ENCODE measurements around the gene CGNL1.

The CGNL1 gene

DNA sequence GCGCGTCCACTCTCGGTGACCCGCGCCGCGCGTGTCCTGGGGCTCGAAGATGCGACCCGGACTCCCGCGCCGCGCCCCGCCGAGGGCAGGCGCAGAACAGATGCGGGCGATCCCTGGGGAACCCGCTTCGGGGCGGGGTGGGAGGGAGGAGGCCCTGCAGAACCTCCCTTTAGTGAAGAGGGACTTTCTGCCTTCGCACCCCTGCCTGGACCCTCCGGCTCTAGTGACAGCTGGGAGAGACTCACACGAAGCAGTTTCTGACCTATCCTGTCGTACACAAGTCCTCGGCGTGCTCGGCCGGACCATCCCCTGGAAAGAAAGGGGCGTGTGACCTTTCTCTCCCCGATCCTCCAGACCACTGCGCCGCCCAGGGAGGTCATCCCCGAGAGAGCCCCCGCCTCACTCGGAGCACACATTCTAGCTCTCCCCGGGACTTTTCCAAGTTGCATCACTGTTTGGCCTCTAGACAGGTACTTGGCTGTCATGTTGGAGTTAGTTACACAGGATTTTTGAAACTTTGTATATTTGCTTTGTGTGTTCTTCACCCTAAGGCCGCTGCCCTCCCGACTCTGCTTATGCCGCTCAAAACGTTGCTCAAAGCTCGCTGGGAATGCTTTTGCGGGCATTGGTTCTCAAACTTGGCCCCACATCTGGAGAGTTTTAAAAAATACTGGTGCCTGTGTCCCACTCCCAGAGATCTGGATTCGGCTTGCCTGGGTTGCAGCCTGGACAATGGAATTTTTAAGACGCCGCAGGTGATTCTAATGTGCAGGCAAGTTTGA, 582 bp downstream of the CGNL1 start:
- no peak for DNase-seq (ENCODE audit: low read depth)
- TF ChIP-seq, protein P1, sequence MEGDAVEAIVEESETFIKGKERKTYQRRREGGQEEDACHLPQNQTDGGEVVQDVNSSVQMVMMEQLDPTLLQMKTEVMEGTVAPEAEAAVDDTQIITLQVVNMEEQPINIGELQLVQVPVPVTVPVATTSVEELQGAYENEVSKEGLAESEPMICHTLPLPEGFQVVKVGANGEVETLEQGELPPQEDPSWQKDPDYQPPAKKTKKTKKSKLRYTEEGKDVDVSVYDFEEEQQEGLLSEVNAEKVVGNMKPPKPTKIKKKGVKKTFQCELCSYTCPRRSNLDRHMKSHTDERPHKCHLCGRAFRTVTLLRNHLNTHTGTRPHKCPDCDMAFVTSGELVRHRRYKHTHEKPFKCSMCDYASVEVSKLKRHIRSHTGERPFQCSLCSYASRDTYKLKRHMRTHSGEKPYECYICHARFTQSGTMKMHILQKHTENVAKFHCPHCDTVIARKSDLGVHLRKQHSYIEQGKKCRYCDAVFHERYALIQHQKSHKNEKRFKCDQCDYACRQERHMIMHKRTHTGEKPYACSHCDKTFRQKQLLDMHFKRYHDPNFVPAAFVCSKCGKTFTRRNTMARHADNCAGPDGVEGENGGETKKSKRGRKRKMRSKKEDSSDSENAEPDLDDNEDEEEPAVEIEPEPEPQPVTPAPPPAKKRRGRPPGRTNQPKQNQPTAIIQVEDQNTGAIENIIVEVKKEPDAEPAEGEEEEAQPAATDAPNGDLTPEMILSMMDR (conservative IDR thresholded peaks at IDR 0.05; ENCODE audit: low read length), result no peak

DNA sequence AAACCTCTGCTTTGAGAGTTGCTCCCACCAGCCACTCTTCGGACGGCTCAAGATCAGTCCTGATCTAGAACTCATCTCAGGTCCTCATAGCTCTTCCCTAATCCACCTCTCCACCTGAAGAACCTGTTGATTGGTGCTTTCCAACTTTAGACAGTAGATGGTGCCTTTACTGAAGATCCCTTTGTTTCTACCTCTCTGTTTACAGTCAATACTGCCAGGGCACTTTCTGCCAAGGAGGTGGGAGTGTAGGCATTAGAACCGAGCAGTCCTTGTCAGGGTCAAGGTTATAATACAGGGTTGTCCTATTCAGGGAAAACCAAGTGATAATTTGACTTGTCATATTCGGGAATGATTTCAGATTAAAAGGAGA, 1.2 kb downstream of the CGNL1 start:
- no peak for DNase-seq (ENCODE audit: low read depth)
- no peak overlapping the region for H3K4me3 ChIP-seq (ENCODE audit: low read length)
- TF ChIP-seq, protein P1 (conservative IDR thresholded peaks at IDR 0.05; ENCODE audit: low read length), result no peak

More for the DNA sequence above, 582 bp downstream of the CGNL1 start:
- peak overlapping the region; percentile 58 for H3K4me3 ChIP-seq (ENCODE audit: low read length)

DNA sequence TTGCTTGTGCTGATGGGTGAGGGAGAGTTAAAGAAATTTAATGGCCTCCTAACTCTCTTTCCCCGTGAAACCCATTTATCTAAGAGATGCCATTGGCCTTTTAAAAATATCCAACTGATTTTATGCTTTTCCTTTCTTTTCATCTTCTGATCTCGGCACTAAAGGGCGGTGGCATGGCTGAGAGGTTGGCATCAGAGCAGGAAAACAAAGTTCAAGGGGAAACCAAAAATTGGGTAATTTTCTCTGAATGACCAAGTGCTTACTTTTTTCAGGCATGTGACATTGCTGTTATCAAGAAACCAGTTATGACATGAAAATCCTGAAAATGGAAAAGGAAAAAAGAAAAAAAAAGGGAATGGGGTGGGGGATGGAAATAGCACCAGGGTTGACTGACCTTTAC, 3.2 kb downstream of the CGNL1 start:
- TF ChIP-seq, protein P1 (conservative IDR thresholded peaks at IDR 0.05; ENCODE audit: low read length), result no peak
- DNase-seq (ENCODE audit: low read depth), result no peak
- H3K4me3 ChIP-seq (ENCODE audit: low read length), result no peak overlapping the region

DNA sequence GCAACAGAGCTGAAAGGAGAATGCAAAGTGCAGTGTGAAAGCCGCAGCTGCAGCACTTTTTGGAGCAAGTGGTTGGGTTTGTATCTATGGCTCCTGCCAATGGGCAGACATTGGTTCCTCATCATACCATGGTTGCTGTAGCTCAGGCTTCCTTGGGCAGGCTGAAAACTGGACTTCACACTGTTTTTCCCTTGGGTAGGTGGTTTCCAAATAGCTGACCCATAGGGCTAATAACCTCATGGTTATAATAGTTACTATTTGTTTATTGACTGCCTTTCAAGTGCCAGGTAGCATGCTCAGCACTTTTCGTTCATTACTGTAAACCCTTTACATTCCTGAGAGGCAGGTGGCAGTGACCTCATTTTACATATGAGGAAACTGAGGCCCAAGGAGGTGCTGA, 4.5 kb downstream of the CGNL1 start:
- DNase-seq (ENCODE audit: low read depth), result no peak
- H3K4me3 ChIP-seq (ENCODE audit: low read length), result no peak overlapping the region
- TF ChIP-seq, protein P1 (conservative IDR thresholded peaks at IDR 0.05; ENCODE audit: low read length), result no peak

DNA sequence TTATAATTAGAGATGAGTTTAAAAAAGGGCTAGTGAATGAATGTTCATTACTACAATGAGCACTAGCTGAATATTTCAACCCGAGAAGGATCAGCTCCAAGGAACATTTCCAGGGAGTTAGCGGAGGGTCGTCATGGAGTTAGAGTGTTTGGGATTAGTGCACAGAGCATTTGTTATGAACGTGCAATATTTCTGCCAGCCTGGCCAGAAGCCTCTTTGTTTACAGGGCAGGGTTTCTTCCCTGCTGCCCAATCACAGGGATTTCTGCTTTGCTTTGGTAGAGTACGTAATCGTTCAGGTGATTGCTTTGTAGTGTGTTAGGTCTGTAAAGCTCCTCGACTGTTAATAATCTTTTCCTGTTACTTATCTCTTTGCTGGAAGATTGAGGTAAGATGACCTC, 5.9 kb downstream of the CGNL1 start:
- no peak for DNase-seq (ENCODE audit: low read depth)
- H3K4me3 ChIP-seq (ENCODE audit: low read length), result no peak overlapping the region
- TF ChIP-seq, protein P1 (conservative IDR thresholded peaks at IDR 0.05; ENCODE audit: low read length), result no peak

DNA sequence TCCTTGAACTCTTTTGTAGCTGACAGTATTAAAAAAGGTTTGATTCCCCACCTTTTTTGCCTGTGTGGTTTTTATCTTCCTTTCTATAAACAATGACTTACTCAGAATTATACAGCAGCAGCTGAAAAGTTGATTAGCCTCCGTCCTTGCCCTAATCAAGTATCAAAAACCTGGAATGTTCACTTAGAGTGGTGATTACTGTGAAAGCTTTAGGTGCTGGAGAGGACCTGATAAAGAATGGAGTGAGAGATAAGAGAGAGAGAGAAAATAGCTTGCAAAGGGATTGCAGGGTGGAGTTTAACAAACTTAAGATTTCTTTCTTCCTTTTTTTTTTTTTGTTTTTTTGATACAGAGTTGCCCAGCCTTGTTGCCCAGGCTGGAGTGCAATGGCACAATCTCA, 6.7 kb downstream of the CGNL1 start:
- no peak overlapping the region for H3K4me3 ChIP-seq (ENCODE audit: low read length)
- TF ChIP-seq, protein P1 (conservative IDR thresholded peaks at IDR 0.05; ENCODE audit: low read length), result no peak
- no peak for DNase-seq (ENCODE audit: low read depth)

DNA sequence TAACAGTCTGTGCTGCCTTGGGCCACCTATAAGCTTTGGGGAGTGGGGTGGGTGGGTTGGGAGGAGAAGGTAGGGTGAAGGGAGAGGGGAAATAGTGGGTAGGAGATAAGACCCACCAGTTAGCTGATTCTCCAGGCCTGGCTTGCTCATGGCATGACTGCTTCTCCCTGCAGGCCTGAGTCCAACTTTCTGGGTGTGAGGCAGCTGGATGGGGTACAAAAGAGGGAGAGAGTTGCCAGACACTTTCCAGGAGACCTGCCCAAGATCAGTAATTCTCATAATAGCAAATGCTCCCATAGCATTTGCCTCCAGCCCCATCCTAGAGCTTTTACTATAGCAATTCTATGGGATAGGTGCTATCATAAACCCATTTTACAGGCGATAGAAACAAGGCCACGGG, 7.7 kb downstream of the CGNL1 start:
- DNase-seq (ENCODE audit: low read depth), result no peak
- TF ChIP-seq, protein P1 (conservative IDR thresholded peaks at IDR 0.05; ENCODE audit: low read length), result no peak
- no peak overlapping the region for H3K4me3 ChIP-seq (ENCODE audit: low read length)

Data from AG10803 (cell line).